ENCODE data around the gene PACSIN2. TPM values are rescaled to one million over a fixed set of nuclear protein-coding genes. Genes with fewer than 3 reads are reported as not detected.

Gene PACSIN2
- total RNA-seq, 1 donor from 2014 or later = 95.5 TPM

DNA sequence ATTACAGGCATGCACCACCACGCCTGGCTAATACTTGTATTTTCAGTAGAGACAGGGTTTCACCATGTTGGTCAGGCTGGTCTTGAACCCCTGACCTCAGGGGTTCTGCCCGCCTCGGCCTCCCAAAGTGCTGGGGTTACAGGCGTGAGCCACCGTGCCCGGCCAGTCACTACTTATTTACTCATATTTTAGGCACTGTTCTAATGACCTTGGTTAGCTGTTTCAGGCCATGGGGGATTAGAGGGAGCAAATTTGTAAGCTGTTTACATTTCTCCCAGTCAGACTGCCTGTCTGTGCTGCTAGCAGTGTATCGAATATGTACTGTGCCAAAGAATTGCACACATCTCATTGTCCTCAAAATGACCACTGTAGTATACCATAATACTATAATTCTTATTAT, 32.7 kb upstream of the PACSIN2 start:
- H3K27me3 ChIP-seq = no peaks in the 10 kb centered on the region

DNA sequence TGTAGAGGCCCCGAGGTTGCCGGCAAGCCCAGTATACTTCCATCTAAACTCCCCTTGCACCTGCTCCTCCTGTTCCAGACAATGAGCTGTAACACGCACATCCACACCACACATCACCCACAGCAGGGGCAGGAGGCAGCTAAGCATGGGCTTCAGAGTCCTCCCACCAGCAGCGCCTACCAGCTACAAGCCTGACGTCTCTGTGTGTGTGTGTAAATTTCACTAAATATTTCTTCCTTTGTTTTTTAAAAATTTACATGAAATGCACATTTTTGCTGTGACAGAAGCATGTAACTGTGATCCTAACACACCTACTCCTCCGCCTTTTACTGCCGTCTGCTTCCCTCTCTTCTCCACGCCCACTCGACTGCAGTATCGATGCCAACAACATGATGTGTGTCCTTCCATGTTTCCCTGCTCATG, 29.4 kb upstream of the PACSIN2 start:
- Histone ChIP-seq H3K27me3 (no peaks in the 10 kb centered on the region), H3K36me3 (peaks cover 0 to 6% of the 10 kb centered on the region in 2 donors), H3K9me3 (no peaks in the 10 kb centered on the region), H3K27ac (no peak overlapping the region), H3K4me3 (no peak overlapping the region), H3K4me1 (no peaks in the 10 kb centered on the region)
- DNase-seq (ENCODE audit: low spot score in 2 of 2) = no peak
- TF ChIP-seq, protein P1, sequence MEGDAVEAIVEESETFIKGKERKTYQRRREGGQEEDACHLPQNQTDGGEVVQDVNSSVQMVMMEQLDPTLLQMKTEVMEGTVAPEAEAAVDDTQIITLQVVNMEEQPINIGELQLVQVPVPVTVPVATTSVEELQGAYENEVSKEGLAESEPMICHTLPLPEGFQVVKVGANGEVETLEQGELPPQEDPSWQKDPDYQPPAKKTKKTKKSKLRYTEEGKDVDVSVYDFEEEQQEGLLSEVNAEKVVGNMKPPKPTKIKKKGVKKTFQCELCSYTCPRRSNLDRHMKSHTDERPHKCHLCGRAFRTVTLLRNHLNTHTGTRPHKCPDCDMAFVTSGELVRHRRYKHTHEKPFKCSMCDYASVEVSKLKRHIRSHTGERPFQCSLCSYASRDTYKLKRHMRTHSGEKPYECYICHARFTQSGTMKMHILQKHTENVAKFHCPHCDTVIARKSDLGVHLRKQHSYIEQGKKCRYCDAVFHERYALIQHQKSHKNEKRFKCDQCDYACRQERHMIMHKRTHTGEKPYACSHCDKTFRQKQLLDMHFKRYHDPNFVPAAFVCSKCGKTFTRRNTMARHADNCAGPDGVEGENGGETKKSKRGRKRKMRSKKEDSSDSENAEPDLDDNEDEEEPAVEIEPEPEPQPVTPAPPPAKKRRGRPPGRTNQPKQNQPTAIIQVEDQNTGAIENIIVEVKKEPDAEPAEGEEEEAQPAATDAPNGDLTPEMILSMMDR (IDR thresholded peaks at IDR 0.05) = no peak
- intact Hi-C loops (cut with DNase I) = no loop called here

More for the DNA sequence above, 32.7 kb upstream of the PACSIN2 start:
- intact Hi-C loops (cut with DNase I) = no loop called here
- TF ChIP-seq, protein P1 (IDR thresholded peaks at IDR 0.05) = no peak
- Histone ChIP-seq H3K36me3 (peaks cover 7 to 10% of the 10 kb centered on the region in 2 donors), H3K27ac (no peak overlapping the region), H3K9me3 (no peaks in the 10 kb centered on the region), H3K4me3 (no peak overlapping the region), H3K4me1 (no peaks in the 10 kb centered on the region)
- DNase-seq (ENCODE audit: low spot score in 2 of 2) = no peak

DNA sequence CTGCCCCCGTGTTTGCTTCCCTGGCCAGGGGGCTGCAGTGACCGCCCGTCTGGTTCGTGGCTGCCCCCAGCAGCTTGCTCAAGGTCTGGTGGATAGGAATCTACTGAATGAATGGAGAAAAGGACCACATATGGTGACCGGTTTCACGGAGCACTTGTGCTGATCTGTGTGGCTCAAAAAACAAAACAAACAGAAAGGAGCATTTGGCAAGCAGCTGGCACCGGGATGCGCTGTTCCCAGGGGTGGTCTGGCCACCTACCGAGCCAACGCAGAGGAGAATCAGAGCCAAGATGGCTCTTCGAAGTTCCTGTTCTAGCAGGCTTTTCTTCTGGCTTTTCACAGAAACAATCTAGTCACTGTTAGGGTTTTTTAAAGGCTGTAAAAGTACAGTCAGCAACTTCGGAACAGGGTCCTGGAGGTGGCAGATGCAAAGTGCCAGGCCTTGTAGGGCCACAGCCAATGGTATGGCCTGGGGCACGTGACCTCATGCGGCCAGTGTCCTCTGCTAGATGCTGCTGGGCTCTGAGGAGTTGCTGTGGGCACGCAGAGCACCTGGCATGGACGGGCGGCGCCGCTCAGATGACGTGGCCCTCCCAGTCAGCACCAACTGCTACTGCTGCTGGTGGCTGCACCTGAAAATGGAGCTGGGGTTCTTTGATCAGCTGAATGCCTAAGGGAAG, 27.3 kb upstream of the PACSIN2 start:
- intact Hi-C loops (cut with DNase I) = no loop called here
- no peak overlapping the region for H3K27ac ChIP-seq
- H3K4me3 ChIP-seq = no peak overlapping the region
- peaks cover 0 to 6% of the 10 kb centered on the region in 2 donors for H3K36me3 ChIP-seq
- TF ChIP-seq, protein P1 (IDR thresholded peaks at IDR 0.05) = no peak
- DNase-seq (ENCODE audit: low spot score in 2 of 2) = no peak
- H3K4me1 ChIP-seq = no peaks in the 10 kb centered on the region
- H3K27me3 ChIP-seq = no peaks in the 10 kb centered on the region
- H3K9me3 ChIP-seq = no peaks in the 10 kb centered on the region

DNA sequence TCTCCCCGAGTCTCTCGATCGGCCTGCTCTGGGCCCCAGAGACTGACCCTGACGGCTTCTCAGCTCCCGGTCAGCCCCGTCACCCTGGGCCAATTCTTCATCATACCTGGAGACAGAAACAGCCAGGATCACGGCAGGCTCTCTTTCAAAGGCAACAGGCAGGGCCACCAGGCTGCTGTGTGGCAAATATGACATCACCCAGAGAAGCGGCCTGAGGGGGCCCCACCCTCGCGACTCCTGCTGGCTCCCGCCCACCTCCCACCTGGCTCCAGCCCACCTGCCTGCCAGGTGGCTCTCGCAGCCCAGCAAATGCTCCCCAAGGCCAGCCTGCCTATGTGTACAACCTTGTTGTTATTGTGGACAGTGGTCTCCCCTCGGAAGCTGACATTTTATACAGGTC, 24.9 kb upstream of the PACSIN2 start:
- intact Hi-C loops (cut with DNase I) = loop anchor here (10.0 kb wide), 1 partner anchor 255 kb away; no protein-coding TSS in a partner anchor
- H3K27me3 ChIP-seq = no peaks in the 10 kb centered on the region
- H3K4me1 ChIP-seq = no peaks in the 10 kb centered on the region
- no peaks in the 10 kb centered on the region for H3K36me3 ChIP-seq
- no peak for DNase-seq (ENCODE audit: low spot score in 2 of 2)
- H3K27ac ChIP-seq = no peak overlapping the region
- H3K9me3 ChIP-seq = no peaks in the 10 kb centered on the region
- TF ChIP-seq, protein P1 (IDR thresholded peaks at IDR 0.05) = no peak
- no peak overlapping the region for H3K4me3 ChIP-seq

DNA sequence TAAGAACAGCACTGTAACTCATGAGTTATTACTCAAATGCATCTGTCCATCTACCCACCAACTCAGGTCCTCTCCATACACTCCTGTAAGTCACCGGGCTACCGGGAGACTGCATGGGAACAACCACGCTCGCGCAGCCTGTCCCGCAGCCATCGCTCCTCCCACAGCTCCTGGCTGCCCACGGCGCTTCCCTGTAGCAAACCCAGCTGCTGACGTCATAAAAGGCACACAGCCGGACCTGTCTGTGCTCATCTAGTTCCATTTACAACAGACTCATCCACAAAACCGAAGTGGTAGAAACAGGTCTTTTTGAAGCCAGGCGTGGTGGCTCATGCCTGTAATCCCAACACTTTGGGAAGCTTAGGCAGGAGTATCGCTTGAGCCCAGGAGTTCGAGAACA, 23.4 kb upstream of the PACSIN2 start:
- Histone ChIP-seq H3K27me3 (no peaks in the 10 kb centered on the region), H3K27ac (no peak overlapping the region), H3K4me3 (no peak overlapping the region), H3K9me3 (no peaks in the 10 kb centered on the region), H3K4me1 (no peaks in the 10 kb centered on the region), H3K36me3 (no peaks in the 10 kb centered on the region)
- TF ChIP-seq, protein P1 (IDR thresholded peaks at IDR 0.05) = no peak
- intact Hi-C loops (cut with DNase I) = loop anchor here (10.0 kb wide), 1 partner anchor 254 kb away; no protein-coding TSS in a partner anchor
- DNase-seq (ENCODE audit: low spot score in 2 of 2) = no peak

Data from ascending aorta (tissue), 2 donors.